HG02885 (cell line): ENCODE results near the gene KCNG2.
"Not testable (repeated sequence)": the region's sequence is repeated elsewhere in the genome, so short reads cannot be mapped to it uniquely, and the experiment has no call there.

Experiments
- ATAC-seq: cut with Tn5 transposase; IDR thresholded peaks from one replicate; pipeline ENCODE4 v1.9.1; 2021; ENCODE audit warnings: mild to moderate bottlenecking; ENCODE audit not compliant: unreplicated experiment, poor library complexity

KCNG2 gene, protein sequence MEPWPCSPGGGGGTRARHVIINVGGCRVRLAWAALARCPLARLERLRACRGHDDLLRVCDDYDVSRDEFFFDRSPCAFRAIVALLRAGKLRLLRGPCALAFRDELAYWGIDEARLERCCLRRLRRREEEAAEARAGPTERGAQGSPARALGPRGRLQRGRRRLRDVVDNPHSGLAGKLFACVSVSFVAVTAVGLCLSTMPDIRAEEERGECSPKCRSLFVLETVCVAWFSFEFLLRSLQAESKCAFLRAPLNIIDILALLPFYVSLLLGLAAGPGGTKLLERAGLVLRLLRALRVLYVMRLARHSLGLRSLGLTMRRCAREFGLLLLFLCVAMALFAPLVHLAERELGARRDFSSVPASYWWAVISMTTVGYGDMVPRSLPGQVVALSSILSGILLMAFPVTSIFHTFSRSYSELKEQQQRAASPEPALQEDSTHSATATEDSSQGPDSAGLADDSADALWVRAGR

DNA sequence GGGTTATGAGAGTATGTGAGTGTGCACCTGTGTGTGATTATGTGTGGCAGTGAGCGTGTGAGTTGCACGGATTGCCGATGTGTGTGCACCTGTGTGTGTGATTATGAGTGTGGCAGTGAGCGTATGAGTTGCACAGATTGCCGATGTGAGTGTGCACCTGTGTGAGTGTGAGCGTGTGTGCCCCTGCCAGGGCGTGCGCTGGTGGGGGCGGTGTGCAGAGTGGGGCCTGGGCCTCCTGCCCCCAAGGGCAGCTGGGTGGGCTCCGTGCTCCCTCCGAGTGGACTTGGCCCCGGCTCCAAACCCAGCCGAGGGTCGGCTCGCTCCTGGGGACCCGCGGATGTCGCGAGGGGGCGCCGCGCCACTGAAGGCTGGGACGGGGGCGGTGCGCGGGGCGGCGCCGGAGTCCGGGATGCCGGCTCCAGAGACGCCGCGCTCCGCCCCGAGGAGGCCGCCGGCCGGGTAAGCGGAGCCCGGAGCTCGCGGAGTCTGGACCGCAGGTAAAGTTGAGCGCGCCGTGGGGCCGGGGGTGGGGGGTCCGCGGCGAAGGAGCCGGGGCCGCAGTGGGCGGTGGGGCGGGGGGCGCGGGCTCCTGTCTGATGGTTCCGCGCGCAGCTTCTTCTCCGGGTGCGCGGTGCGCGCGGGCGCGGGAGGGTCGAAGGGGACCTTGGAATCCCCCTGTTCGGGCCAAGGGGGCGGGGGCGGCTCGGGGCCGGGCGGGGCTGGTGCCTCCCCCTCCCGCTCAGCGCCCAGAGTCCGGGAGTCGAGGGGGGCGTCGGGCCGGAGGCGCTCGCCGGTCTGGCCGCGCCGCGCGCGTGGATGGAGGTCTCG is at the start of gene KCNG2:
TSS of gene KCNG2 (plus strand) at position 421 of the 828 bp plus-strand sequence. CDS start 65,730 bp downstream, outside the sequence.
- no peak for ATAC-seq

DNA sequence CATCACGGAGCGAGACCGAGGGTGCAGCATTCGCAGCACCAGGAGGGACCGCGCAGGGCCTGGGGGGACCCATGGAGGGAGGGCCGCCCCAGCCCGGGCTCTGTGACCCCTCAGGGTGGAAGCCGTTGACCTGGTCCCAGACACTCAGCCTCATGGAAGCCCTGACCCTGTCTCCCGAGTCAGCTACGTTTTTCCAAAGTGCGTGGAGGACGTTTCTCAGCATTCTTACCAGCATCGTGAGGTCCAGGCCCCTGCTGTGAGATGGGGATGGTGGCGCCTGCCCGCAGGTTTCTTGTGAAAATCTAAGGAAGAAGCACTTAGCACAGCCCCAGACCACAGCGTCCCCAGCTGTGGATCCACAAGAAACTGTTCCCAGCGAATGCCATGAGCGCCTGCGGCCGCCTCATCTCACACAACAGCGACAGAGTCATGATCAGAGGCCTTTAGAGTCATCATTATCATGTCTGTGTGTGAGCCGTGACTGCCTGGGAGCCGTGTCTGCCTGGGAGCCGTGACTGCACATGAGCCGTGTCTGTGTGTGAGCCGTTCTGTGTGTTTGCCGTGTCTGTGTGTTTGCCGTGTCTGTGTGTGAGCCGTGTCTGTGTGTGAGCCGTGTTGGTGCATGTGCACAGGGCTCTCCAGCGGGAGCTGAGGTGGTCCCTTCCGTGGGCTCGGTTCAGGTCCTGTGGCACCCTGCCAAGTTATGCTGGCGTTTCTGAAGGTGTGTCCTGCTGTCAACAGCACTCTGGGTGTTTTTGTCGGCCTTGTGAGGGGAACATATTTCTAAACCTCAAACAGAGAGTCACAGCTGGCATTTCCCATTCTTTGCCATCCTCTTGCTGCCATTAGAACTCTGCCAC is 49.2 kb upstream of the KCNG2 start:
- ATAC-seq: no peak

DNA sequence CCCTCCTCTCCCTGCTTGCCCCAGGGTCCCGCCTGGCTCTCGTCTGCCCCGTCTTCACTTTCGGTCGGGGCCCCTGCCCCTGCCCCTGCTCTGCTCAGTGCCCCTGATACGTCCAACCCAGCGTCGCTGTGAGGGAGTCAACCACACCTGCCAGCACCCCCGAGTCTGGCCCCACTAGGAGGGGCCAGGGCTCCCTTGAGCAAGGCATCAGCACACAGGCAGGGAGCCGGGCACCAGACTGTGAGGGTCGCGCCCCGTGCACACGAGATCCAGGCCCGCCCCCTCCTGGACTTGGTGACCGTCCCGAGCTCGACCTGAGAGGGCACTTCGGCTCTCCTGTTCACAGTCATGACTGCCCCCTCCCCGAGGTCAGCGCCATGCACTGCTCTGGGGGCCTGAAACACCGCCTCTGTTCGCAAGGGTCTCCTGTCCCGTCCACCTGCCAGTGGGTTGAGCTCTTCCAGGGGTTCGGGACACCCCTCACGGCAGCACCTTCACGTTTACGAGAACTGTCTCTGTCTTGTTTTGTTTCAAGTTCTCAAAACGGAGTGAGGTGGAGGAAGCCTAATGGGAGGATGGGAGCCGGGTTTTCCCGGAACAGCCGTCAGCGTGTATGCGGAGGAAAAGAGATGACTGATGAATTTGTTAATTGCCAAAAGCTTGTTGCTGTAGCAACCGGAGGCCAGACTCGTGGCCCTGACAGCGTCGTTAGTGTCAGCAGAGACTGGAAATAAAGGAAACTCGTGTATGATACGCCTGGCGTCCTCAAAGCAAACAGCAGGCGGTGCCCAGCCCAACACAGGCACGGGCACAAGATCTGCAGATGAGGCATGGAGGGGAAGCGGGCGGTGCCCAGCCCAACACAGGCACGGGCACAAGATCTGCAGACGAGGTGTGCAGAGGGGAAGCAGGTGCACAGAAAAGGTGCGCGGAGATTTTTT is 48.2 kb upstream of the KCNG2 start:
- ATAC-seq: no peak

DNA sequence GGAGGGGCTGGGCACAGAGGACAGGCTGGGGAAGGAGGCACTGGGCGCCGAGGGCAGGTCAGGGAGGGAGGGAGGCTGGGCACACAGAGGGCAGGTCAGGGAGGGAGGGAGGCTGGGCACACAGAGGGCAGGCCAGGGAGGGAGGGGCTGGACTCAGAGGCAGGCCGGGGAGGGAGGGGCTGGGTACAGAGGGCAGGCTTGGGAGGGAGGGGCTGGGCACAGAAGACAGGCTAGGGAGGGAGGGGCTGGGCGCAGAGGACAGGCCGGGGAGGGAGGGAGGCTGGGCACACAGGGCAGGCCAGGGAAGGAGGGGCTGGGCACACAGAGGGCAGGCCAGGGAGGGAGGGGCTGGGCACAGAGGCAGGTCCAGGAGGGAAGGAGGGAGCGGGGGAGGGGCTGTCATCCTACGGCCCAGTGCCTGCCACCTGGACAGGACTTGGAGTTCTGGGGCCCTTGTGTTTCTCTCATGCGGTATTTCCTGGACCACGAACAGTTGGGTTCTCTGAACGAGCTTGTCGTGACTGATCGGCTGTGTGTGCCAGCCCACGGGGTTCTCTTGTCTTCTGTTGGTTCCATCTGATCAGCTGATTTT is 46.7 kb upstream of the KCNG2 start:
- ATAC-seq: no peak

DNA sequence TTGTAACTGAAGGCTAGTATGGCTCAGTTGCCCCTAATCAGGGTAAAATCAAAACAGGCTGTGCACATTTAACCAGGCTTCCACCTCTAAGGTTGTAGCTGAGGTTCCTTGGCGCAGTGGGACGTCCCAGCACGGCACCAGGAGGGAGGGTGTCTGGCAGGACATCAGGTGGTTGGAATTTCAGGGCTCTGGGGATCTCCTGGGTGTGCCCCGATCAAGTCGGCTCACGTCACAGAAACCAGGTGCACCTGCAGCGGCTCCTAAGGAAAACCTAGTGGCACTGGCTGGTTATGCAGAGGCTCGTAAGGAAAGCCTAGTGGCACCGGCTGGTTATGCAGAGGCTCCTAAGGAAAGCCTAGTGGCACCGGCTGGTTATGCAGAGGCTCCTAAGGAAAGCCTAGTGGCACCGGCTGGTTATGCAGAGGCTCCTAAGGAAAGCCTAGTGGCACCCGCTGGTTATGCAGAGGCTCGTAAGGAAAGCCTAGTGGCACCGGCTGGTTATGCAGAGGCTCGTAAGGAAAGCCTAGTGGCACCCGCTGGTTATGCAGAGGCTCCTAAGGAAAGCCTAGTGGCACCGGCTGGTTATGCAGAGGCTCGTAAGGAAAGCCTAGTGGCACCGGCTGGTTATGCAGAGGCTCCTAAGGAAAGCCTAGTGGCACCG is 45.7 kb upstream of the KCNG2 start:
- ATAC-seq: not testable (repeated sequence)

DNA sequence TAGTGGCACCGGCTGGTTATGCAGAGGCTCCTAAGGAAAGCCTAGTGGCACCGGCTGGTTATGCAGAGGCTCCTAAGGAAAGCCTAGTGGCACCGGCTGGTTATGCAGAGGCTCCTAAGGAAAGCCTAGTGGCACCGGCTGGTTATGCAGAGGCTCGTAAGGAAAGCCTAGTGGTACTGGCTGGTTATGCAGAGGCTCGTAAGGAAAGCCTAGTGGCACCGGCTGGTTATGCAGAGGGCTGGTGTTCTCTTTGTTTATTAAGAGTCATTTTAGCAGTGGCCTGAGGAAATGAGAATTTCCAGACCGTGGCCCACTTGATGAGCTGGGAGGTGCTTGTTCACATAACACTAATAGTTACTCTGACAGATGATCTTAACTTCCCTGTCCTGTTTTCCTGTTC is 44.8 kb upstream of the KCNG2 start:
- ATAC-seq: not testable (repeated sequence)

DNA sequence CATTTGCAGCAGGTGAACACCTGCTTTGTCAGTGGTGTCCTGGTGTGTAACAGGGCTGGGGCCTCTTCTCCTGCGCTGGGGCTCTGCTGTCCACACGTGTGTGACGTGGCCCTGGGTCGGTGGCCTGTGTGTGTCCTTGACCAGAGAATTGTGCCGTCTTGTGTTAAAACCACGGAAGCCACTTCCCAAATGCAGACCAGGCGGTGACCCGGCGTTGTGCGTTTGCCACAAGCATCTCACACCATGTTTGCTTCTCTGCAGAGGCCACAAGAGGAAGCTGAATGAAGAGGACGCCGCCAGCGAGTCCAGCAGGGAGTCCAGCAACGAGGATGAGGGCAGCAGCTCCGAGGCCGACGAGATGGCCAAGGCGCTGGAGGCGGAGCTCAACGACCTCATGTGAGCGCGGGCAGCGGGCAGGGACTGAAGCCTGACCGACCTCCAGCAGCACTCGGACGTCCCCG is 44.3 kb upstream of the KCNG2 start:
- ATAC-seq: no peak

DNA sequence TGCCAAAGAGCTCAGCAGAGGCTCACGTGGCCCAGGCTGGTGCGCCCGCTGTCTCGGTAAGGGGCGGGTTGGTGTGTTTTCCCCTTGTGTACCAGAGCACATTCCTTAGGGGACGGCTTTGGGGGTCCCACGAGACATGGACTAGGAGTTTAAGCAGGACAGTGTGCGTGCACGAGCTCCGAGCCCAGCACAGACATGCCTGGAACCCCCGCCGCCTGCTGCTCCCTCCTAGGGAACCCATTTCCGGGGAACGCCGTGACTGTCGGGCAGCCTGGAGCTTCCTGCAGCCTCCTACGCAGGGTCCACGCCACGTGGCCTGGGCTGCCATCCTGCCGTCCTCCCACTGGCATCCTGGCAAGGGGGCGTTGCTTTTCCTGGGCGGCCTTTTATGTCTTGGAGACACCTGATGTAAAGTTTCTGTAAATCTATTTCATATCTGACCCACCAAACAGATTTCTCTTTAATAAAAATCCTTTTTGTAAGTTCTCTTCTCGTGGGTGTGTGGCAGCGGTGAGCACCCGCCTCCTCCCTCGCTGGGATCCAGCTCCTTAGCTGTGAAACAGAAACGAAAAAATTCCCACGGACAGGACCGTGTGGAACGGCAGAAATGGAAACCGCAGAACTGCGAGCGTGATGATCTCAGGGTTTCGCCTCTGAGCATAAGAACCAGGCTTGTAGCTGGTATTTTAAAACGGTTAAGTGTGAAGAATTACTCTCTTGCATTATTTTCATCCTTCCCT is 43.5 kb upstream of the KCNG2 start:
- no peak for ATAC-seq

DNA sequence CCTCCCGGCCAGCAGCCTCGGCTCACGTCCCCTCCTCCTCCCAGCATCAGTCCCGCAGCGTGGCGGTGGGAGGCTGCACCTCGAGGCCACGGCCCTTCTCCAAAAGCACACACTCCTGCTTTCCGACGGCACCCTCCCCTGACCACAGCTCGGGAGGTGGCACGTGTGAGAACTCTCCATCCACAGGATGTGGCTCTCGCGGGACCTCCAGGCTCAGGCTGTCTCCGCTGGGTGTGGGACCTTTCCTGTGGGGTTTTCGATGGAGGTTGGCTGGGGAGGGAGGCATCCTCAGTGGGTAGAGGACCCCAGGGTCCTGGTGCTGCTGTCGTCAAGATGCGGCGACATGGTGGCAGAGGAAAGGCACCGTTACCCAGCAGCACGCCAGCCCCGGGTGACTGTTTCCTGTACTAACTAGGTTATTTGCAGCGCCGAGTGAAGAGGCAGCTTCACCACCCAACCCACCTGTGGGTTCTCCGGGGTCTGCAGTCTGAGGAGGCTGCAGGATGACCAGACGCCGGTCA is 42.8 kb upstream of the KCNG2 start:
- no peak for ATAC-seq

DNA sequence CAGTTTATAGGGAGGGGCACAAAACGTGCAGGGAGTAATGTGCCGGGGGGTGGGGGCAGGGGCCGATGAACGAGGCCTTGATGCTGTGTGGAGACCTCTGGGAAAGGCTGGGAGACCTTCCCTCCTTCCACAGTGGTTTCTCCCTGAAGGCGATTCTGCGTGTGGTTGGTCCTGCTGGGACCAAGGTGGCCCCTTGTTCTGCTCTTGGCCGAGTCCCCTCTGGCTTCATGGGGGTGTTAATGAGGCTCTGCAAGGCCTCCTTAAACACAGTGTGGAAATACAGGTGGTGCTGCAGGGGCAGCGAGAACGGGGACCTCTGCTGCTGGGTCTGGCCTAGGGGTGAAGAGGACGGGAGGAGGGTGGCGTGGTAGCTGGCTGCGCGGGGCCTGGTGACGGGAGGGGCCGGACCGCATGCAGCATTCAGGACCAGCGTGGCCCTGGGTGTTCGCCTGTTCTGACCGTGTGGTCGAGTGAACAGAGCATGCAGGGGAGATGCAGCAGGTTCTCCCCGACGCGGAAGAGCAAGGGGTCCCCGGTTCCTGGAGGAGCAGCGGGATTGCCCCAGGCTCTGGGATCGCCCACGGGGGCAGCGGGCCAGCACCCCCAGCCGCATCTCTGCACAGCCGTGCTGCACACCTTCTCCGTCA is 42.1 kb upstream of the KCNG2 start:
- no peak for ATAC-seq

DNA sequence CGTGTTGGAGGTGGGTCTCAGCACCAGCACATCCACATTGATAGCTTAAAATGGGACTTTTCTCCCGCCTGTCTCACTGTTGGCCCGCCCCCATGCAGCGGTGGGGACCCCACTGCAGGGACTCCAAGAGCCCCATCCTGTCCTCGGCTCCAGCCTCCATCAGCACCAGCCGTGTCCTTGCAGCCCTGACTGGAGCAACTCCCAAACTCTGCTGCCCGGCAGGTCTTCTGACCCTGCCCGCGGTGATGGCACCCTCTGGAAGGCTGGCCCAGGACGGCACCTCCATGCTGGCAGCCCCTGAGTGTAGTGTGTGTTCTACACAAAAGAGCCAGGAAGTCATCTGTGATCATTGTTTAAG is 41.6 kb upstream of the KCNG2 start:
- ATAC-seq: no peak

DNA sequence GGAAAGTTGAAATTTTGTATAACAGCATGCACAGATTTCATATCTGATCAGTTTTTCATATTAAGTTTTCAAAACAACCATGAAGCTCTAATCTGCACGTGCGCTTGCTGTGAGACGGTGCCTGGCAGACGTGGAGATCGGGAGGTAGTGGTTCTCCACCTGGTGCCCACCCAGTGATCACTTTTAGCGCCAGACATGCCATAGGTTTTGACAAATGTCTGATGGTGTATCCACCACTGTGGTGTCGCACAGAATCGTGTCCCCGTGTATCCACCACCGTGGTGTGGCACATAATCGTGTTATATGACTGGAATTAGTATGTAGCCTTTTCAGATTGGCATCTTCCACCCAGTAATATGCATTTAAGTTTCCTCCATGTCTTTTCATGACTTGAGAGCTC is 40.9 kb upstream of the KCNG2 start:
- ATAC-seq: no peak

DNA sequence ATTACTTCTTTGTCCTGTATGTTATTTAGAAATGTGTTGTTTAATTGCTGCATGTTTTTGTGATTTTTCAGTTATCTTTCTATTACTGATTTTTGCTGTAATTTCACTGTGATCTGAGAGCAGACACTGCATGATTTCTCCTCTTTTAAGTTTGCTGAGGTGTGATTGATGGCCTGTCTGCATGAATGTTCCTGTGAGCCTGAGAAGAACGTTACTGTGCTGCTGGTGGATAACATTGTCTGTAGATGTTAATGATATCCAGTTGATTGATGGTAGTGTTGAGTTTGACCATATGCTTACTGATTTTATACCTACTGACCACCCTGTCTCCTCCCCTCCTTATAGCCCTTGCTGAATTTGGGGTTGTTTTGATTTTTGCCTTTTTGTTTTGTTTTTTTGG is 37.4 kb upstream of the KCNG2 start:
- no peak for ATAC-seq

DNA sequence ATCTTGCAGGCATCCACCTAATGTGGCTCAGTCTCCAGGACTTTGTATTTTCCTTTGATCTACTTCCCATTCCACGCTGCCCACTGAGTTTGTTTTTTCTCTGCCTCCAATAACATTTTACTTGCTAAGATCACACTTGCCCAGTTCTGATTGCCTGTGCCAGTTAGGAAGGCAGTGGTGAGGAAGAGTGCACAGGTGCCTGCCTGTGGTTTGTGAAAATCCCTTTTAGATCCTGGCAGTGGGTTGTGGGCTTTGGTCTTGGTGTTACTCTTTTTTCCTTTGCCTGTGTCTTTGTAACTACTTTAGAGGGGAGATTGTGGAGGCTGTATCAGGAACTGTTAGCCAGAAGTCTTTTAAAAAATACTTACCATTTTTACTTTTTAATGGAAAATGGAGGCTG is 36.9 kb upstream of the KCNG2 start:
- ATAC-seq: no peak

DNA sequence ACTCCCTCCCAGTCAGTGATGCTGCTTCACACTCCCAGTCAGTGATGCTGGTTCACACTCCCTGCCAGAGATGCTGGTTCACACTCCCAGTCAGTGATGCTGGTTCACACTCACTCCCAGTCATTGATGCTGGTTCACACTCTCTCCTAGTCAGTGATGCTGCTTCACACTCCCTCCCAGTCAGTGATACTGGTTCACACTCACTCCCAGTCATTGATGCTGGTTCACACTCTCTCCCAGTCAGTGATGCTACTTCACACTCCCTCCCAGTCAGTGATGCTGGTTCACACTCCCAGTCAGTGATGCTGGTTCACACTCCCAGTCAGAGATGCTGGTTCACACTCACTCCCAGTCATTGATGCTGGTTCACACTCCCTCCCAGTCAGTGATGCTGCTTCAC is 34.3 kb upstream of the KCNG2 start:
- ATAC-seq: no peak

DNA sequence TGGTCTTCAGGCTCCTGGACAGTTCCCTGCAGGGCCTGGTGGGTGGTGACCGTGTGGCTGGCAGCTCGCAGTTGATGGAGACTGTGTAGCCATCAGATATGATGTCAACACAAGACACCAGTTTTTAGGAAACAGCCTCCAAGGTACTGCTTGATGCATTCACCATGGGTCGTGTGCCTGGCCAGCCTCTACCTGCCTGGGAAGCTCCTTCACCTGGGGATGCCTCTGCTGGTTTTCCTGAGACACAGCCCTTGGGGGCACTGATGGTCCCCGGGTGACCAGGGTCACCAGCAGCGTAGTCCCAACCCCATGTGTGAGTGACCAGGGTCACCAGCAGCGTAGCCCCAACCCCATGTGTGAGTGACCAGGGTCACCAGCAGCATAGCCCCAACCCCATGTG is 33.6 kb upstream of the KCNG2 start:
- no peak for ATAC-seq
